Measurements from ENCODE around the gene PCSK5.
"Not testable (repeated sequence)": the region's sequence is repeated elsewhere in the genome, so short reads cannot be mapped to it uniquely, and the experiment has no call there.

Gene PCSK5

DNA sequence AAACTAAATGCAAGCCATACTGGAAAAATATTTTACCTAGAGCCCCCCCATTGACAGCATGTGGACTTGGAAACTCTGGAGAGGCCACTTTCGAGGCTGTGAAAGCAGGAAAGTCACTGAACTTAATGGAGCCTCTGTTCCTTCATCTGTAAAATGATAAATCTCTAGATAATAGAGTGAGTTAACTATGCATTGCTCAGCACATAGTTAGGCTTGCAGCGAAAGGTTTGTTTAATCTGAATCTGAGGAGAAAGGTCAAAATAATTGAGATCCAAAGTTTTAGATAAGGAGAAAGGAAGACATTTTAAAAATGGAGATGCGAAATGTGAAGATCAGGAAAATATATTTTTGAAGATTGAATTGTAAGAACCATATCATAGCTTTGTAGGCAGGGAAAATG is 4.6 kb downstream of the PCSK5 start:
- no peak overlapping the region for H3K23ac ChIP-seq (ENCODE audit: low read length in 2 of 2)
- H2BK12ac ChIP-seq (ENCODE audit: low read length in 2 of 2) = no peak overlapping the region
- no peak overlapping the region for H2BK120ac ChIP-seq (ENCODE audit: low read depth, low read length)
- H3K4me3 ChIP-seq (ENCODE audit: insufficient read depth in 1 of 2, low read depth in 1 of 2, low read length in 2 of 2) = no peak overlapping the region
- H2AK5ac ChIP-seq (ENCODE audit: low read length, severe bottlenecking) = no peak overlapping the region
- no peak for DNase-seq
- no peak overlapping the region for H3K9ac ChIP-seq (ENCODE audit: low read length)
- H4K91ac ChIP-seq (ENCODE audit: low read length) = no peak overlapping the region
- H4K8ac ChIP-seq (ENCODE audit: low read length) = no peak overlapping the region
- no peak overlapping the region for H2BK5ac ChIP-seq (ENCODE audit: low read depth, low read length, poor library complexity, severe bottlenecking)
- no peaks in the 10 kb centered on the region for H3K9me3 ChIP-seq (ENCODE audit: control insufficient read depth, low read length)
- no peak overlapping the region for H3K14ac ChIP-seq (ENCODE audit: low read length in 2 of 2)
- H3K4ac ChIP-seq (ENCODE audit: low read depth in 1 of 2, low read length in 2 of 2) = no peak overlapping the region
- H3K4me2 ChIP-seq (ENCODE audit: low read length, poor library complexity, severe bottlenecking) = no peak overlapping the region
- WGBS = 86% methylated on average over 3 of the region's 3 CpGs
- H3K27me3 ChIP-seq (ENCODE audit: control insufficient read depth in 1 of 2, insufficient read depth in 1 of 2, low read length in 2 of 2) = peaks cover 4 to 24% of the 10 kb centered on the region in 2 experiments
- H3K4me1 ChIP-seq (ENCODE audit: control insufficient read depth, insufficient read depth, low read depth, low read length) = peaks cover 16% of the 10 kb centered on the region
- no peak overlapping the region for H3K18ac ChIP-seq (ENCODE audit: low read depth in 1 of 2, low read length in 2 of 2)
- H2BK15ac ChIP-seq (ENCODE audit: low read depth, poor library complexity, severe bottlenecking) = no peak overlapping the region
- no peaks in the 10 kb centered on the region for H3K36me3 ChIP-seq (ENCODE audit: control insufficient read depth in 1 of 2, insufficient read depth in 2 of 2, low read depth in 1 of 2, low read length in 2 of 2)
- H3K27ac ChIP-seq (ENCODE audit: low read length, poor library complexity, severe bottlenecking) = no peak overlapping the region
- peaks cover 6% of the 10 kb centered on the region for H3K79me1 ChIP-seq (replicated peaks; ENCODE audit: low read length, poor library complexity, severe bottlenecking)
- no peak overlapping the region for H2AFZ ChIP-seq (ENCODE audit: low read depth, low read length)

DNA sequence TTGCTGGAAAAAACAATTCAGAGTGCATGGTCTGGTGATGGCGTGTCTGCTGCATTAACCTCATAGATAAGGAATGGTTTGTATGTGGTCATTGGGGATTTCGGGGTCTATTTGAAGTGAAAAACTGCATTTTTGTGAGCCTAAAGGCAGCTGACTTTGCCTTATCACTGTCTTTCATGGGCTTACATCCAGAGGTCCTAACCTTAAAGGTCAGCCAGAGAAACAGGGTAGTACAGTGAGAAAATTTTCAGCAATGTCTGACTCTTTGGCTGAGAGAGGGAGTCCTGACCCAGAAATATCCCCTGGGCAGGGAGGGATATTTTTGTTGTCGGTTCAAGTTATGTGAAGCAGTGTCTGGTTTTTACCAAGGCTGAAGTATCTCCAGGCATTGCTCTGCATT is 5.7 kb downstream of the PCSK5 start:
- Histone ChIP-seq H3K27me3 (ENCODE audit: control insufficient read depth in 1 of 2, insufficient read depth in 1 of 2, low read length in 2 of 2) (peaks cover 4 to 24% of the 10 kb centered on the region in 2 experiments), H3K18ac (ENCODE audit: low read depth in 1 of 2, low read length in 2 of 2) (no peak overlapping the region), H3K36me3 (ENCODE audit: control insufficient read depth in 1 of 2, insufficient read depth in 2 of 2, low read depth in 1 of 2, low read length in 2 of 2) (no peaks in the 10 kb centered on the region), H3K4ac (ENCODE audit: low read depth in 1 of 2, low read length in 2 of 2) (no peak overlapping the region), H3K14ac (ENCODE audit: low read length in 2 of 2) (no peak overlapping the region), H2BK5ac (ENCODE audit: low read depth, low read length, poor library complexity, severe bottlenecking) (no peak overlapping the region), H3K9me3 (ENCODE audit: control insufficient read depth, low read length) (no peaks in the 10 kb centered on the region), H2BK12ac (ENCODE audit: low read length in 2 of 2) (no peak overlapping the region), H2BK120ac (ENCODE audit: low read depth, low read length) (no peak overlapping the region), H4K8ac (ENCODE audit: low read length) (no peak overlapping the region), H3K23ac (ENCODE audit: low read length in 2 of 2) (no peak overlapping the region), H4K91ac (ENCODE audit: low read length) (no peak overlapping the region), H3K4me3 (ENCODE audit: insufficient read depth in 1 of 2, low read depth in 1 of 2, low read length in 2 of 2) (no peak overlapping the region), H3K4me2 (ENCODE audit: low read length, poor library complexity, severe bottlenecking) (no peak overlapping the region), H2AK5ac (ENCODE audit: low read length, severe bottlenecking) (no peak overlapping the region), H3K27ac (ENCODE audit: low read length, poor library complexity, severe bottlenecking) (no peak overlapping the region), H3K9ac (ENCODE audit: low read length) (no peak overlapping the region), H3K4me1 (ENCODE audit: control insufficient read depth, insufficient read depth, low read depth, low read length) (peaks cover 14% of the 10 kb centered on the region), H2AFZ (ENCODE audit: low read depth, low read length) (no peak overlapping the region), H3K79me1 (replicated peaks; ENCODE audit: low read length, poor library complexity, severe bottlenecking) (peaks cover 6% of the 10 kb centered on the region), H2BK15ac (ENCODE audit: low read depth, poor library complexity, severe bottlenecking) (no peak overlapping the region)
- DNase-seq = no peak
- WGBS = 90% methylated on average over 3 of the region's 3 CpGs

DNA sequence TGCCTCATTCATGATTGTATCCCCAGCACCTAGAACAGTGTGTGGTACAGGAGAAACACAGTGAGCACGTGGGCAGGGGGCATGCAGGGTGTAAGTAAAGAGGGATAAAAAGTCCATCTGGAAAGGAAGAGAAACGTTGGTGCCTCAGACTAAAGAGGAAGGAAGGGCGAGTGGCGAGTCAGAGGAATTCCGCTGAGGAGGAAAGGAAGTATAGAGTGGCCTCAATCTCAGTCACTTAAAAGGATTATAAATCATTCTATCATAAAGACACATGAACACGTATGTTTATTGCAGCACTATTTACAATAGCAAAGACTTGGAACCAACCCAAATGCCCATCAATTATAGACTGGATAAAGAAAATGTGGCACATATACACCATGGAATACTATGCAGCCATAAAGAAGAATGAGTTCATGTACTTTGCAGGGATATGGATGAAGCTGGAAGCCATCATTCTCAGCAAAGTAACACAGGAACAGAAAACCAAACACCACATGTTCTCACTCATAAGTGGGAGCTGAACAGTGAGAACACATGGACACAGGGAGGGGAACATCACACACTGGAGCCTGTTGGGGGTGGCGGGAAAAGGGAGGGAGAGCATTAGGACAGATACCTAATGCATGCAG is 10.5 kb downstream of the PCSK5 start:
- not testable (repeated sequence) for H3K9me3 ChIP-seq (ENCODE audit: control insufficient read depth, low read length); H4K8ac ChIP-seq (ENCODE audit: low read length); H3K4me3 ChIP-seq (ENCODE audit: insufficient read depth in 1 of 2, low read depth in 1 of 2, low read length in 2 of 2); H3K4me1 ChIP-seq (ENCODE audit: control insufficient read depth, insufficient read depth, low read depth, low read length); H2AK5ac ChIP-seq (ENCODE audit: low read length, severe bottlenecking); H3K27me3 ChIP-seq (ENCODE audit: control insufficient read depth in 1 of 2, insufficient read depth in 1 of 2, low read length in 2 of 2); H3K9ac ChIP-seq (ENCODE audit: low read length); H2BK12ac ChIP-seq (ENCODE audit: low read length in 2 of 2); H3K4ac ChIP-seq (ENCODE audit: low read depth in 1 of 2, low read length in 2 of 2); H3K18ac ChIP-seq (ENCODE audit: low read depth in 1 of 2, low read length in 2 of 2); H3K14ac ChIP-seq (ENCODE audit: low read length in 2 of 2); DNase-seq; H3K79me1 ChIP-seq (replicated peaks; ENCODE audit: low read length, poor library complexity, severe bottlenecking); H3K36me3 ChIP-seq (ENCODE audit: control insufficient read depth in 1 of 2, insufficient read depth in 2 of 2, low read depth in 1 of 2, low read length in 2 of 2); H3K4me2 ChIP-seq (ENCODE audit: low read length, poor library complexity, severe bottlenecking); H2BK5ac ChIP-seq (ENCODE audit: low read depth, low read length, poor library complexity, severe bottlenecking); H2AFZ ChIP-seq (ENCODE audit: low read depth, low read length); H3K23ac ChIP-seq (ENCODE audit: low read length in 2 of 2); H2BK15ac ChIP-seq (ENCODE audit: low read depth, poor library complexity, severe bottlenecking); H2BK120ac ChIP-seq (ENCODE audit: low read depth, low read length); H3K27ac ChIP-seq (ENCODE audit: low read length, poor library complexity, severe bottlenecking)
- peak overlapping the region; percentile 21 for H4K91ac ChIP-seq (ENCODE audit: low read length)
- 56% methylated on average over 3 of the region's 7 CpGs for WGBS

DNA sequence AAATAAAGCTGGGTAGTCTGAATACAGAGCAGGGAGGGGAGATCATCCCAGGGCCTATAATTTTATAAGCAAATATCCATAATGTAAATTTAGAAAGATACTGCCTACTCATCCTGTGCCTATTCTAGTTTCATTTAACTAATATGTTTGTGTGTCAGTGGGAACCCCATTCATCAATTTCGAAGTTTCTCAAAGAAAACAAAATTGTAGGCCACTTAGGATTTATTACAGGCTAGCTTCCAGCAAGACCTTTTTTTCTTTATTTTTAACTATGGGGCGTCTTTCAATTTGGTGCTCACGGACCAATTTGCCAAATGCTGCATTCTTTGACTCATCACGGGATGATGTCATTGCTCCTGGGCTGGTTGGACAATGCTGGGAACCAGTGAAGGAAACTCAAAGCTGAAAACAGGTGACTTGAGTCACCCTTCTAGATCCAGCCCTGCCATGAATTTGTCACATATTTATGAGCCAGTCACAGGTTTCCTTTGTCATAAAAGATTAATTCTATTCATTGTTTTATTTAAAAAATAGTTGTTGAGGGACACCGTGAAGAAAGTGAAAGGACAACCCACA is 13.4 kb downstream of the PCSK5 start:
- H3K23ac ChIP-seq (ENCODE audit: low read length in 2 of 2) = no peak overlapping the region
- H3K36me3 ChIP-seq (ENCODE audit: control insufficient read depth in 1 of 2, insufficient read depth in 2 of 2, low read depth in 1 of 2, low read length in 2 of 2) = no peaks in the 10 kb centered on the region
- no peak overlapping the region for H2BK120ac ChIP-seq (ENCODE audit: low read depth, low read length)
- no peak overlapping the region for H2AFZ ChIP-seq (ENCODE audit: low read depth, low read length)
- H3K4me2 ChIP-seq (ENCODE audit: low read length, poor library complexity, severe bottlenecking) = no peak overlapping the region
- no peak overlapping the region for H4K8ac ChIP-seq (ENCODE audit: low read length)
- H3K9ac ChIP-seq (ENCODE audit: low read length) = peak overlapping the region; percentile 21
- H3K14ac ChIP-seq (ENCODE audit: low read length in 2 of 2) = no peak overlapping the region
- H3K9me3 ChIP-seq (ENCODE audit: control insufficient read depth, low read length) = no peaks in the 10 kb centered on the region
- H3K27me3 ChIP-seq (ENCODE audit: control insufficient read depth in 1 of 2, insufficient read depth in 1 of 2, low read length in 2 of 2) = peaks cover 0 to 3% of the 10 kb centered on the region in 2 experiments
- no peak overlapping the region for H3K18ac ChIP-seq (ENCODE audit: low read depth in 1 of 2, low read length in 2 of 2)
- no peaks in the 10 kb centered on the region for H3K79me1 ChIP-seq (replicated peaks; ENCODE audit: low read length, poor library complexity, severe bottlenecking)
- no peak for DNase-seq
- H3K4me1 ChIP-seq (ENCODE audit: control insufficient read depth, insufficient read depth, low read depth, low read length) = no peaks in the 10 kb centered on the region
- H2BK15ac ChIP-seq (ENCODE audit: low read depth, poor library complexity, severe bottlenecking) = no peak overlapping the region
- no peak overlapping the region for H2BK12ac ChIP-seq (ENCODE audit: low read length in 2 of 2)
- 60% methylated on average over 4 of the region's 5 CpGs for WGBS
- H3K27ac ChIP-seq (ENCODE audit: low read length, poor library complexity, severe bottlenecking) = no peak overlapping the region
- no peak overlapping the region for H2BK5ac ChIP-seq (ENCODE audit: low read depth, low read length, poor library complexity, severe bottlenecking)
- H3K4ac ChIP-seq (ENCODE audit: low read depth in 1 of 2, low read length in 2 of 2) = no peak overlapping the region
- no peak overlapping the region for H3K4me3 ChIP-seq (ENCODE audit: insufficient read depth in 1 of 2, low read depth in 1 of 2, low read length in 2 of 2)
- no peak overlapping the region for H2AK5ac ChIP-seq (ENCODE audit: low read length, severe bottlenecking)
- no peak overlapping the region for H4K91ac ChIP-seq (ENCODE audit: low read length)
